ENCODE data around the gene MYO1E.

The MYO1E gene

GRCh38 chr15:59222906-59223550, 149.6 kb downstream of the MYO1E start:
- no peak for DNase-seq

- DNase-seq: no peak
Observed at GRCh38 chr15:59221511-59222505, 150.9 kb downstream of the MYO1E start.

- DNase-seq: no peak
Observed at GRCh38 chr15:59218710-59219109, 154.0 kb downstream of the MYO1E start.

GRCh38 chr15:59217876-59218498, 154.7 kb downstream of the MYO1E start:
- DNase-seq: no peak

GRCh38 chr15:59216911-59217310, 155.8 kb downstream of the MYO1E start:
- no peak for DNase-seq

- DNase-seq: no peak
Observed at GRCh38 chr15:59210186-59210585, 162.5 kb downstream of the MYO1E start.

- no peak for DNase-seq
Observed at GRCh38 chr15:59208613-59209249, 163.9 kb downstream of the MYO1E start.

GRCh38 chr15:59206623-59207183, 166.0 kb downstream of the MYO1E start, which contains the start of gene LDHAL6B:
TSS of gene LDHAL6B (plus strand) at chr15:59206843. CDS start at chr15:59206941, 98 bp downstream.
- no peak for DNase-seq

GRCh38 chr15:59205839-59206622, 166.6 kb downstream of the MYO1E start:
- no peak for DNase-seq

GRCh38 chr15:59203657-59204056, 169.0 kb downstream of the MYO1E start:
- DNase-seq: no peak

GRCh38 chr15:59203008-59203407, 169.7 kb downstream of the MYO1E start:
- no peak for DNase-seq

GRCh38 chr15:59200560-59200959, 172.1 kb downstream of the MYO1E start:
- no peak for DNase-seq

GRCh38 chr15:59199626-59200465, 172.8 kb downstream of the MYO1E start:
- DNase-seq: no peak

GRCh38 chr15:59197454-59197853, 175.2 kb downstream of the MYO1E start:
- no peak for DNase-seq

GRCh38 chr15:59196416-59196815, 176.3 kb downstream of the MYO1E start:
- DNase-seq: no peak

GRCh38 chr15:59194639-59195325, 177.9 kb downstream of the MYO1E start:
- DNase-seq: no peak

GRCh38 chr15:59191855-59192237, 180.8 kb downstream of the MYO1E start:
- no peak for DNase-seq

- no peak for DNase-seq
Observed at GRCh38 chr15:59190291-59190690, 182.4 kb downstream of the MYO1E start.

- DNase-seq: no peak
Observed at GRCh38 chr15:59189241-59189640, 183.4 kb downstream of the MYO1E start.

GRCh38 chr15:59186501-59186900, 186.2 kb downstream of the MYO1E start:
- no peak for DNase-seq

Measured in NCI-H774 (cell line).